Measurements from ENCODE around the gene TARBP1.
"Not testable (repeated sequence)": the region's sequence is repeated elsewhere in the genome, so short reads cannot be mapped to it uniquely, and the experiment has no call there.

Gene TARBP1

DNA sequence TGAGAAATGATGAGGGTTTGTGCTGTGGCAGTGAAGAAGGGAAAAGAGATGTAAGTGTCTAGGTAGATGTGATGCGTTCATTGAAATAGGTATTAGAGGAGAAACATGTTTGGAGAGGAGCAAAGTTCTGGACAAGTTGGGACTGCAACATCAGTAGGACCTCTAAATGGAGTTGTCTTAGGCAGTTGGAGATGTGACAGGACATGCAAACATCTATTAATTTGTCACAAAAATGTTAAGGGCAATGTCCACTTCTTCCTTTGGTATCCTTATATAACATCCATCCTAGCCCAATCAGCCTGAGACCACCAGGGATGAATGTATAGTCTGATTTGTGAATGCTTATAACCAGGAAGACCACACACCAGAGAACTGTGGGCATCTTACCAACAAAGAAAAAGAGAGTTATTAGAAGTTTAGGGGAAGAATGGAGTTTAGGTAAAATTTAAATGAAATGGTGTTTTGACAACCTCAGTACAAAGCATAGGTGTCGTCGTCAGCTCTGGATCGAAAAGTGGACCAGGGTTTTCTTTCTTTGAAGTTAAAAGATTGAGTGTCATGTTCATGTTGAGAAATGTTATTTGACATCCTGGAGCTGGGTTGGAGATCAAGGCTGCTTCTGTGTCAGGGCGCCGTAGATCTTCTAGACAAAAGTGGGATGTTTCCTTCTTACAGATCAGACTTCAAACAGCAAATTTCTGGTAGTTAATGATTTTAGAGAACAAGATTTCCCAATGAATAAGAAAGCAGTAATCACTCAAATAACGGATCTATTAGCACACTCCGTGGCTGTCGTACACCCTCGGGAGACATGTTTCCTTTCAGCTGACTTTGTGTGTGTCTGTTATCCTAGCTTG lies 97.1 kb downstream of the TARBP1 start:
- DNase-seq = no peak

DNA sequence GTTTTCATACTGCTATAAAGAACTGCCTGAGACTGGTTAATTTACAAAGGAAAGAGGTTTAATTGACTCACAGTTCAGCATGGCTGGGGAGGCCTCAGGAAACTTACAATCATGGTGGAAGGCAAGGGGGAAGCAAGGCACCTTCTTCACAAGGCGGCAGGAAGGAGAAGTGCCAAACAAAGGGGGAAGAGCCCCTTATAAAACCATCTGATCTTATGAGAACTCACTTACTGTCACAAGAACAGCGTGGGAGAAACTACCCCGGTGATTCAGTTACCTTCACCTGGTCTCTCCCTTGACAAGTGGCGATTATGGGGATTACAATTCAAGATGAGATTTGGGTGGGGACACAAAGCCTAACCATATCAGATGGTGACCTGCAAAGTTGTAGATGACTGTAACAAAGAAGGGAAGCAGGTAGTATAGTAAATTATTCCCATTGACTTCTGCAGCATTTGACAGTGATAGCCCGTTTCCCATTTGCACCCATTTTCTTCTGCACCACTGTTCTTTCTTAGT lies 99.3 kb downstream of the TARBP1 start:
- DNase-seq = not testable (repeated sequence)

DNA sequence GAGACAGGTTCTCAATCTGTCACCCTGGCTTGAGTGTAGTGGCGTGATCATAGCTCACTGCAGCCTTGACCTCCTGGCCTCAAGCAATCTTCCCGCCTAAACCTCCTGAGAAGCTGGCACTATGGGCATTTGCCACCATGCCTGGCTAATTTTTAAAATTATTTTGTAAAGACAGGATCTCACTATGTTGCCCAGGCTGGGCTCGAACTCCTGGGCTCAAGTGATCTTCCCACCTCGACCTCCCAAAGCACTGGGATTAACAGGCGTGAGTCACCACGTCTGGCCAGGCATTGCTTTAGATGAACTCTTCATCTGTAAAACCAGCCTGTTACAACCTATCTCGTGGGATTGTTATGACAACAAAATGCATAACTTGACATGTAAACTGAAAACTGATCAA lies 103.3 kb downstream of the TARBP1 start:
- DNase-seq = no peak

DNA sequence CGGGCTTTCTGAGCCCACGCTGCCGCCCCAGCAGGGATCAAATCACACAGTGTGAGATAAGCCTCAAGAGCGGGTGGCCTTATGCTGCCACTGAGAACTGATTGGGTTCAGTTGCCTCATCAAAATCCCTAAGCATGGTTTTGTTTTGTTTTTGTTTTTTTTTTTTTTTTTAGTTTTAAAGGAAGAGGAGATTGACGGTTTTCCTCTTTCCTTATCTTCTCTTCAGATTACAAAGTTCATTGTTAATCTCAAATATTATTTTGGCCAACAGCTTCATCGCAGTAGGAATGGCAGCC lies 105.1 kb downstream of the TARBP1 start:
- no peak for DNase-seq

DNA sequence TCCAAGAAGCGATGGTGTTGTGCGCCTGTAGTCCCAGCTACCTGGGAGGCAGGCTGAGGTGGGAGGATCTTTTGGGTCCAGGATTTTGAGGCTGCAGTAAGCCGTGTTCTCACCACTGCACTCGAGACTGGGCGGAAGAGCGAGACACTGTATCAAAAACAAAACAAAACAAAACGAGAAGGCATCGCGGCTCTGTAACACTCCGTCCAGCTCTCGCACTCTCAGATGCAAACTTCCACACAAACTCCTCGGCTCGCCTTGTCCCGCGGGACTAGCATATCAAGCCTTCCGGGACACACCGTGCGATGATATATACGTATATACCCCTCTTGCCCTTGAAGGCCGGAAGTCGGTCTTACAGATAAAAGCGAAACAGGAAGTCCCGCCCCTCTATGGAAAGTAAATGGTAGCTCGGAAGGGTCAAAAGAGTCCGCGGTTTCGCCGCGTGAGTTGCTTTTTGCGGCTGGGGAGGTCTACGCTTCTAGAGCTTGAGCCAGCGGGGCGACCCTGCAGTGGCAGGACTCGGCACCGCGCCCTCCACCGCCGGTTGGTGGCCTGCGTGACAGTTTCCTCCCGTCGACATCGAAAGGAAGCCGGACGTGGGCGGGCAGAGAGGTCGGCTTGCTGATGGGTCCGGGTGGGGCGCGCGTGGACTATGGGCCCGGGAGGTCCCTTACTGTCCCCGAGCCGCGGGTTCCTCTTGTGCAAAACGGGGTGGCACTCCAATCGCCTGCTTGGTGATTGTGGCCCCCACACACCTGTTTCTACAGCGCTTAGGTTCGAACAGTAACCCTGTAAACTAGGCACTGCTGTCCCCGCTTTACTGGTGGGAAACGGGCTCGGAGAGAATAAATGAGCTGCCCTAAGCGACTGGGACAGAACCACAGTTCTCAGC lies 105.7 kb downstream of the TARBP1 start, which contains the start of gene COA6:
TSS of gene COA6 (plus strand) at position 393 of the 895 bp plus-strand sequence. CDS start at position 404, 11 bp downstream.
- DNase-seq = peak; percentile 94

GRCh38 chr1:234372011-234372757 lies 106.8 kb downstream of the TARBP1 start:
- DNase-seq = no peak

GRCh38 chr1:234371414-234371813 lies 107.6 kb downstream of the TARBP1 start:
- DNase-seq = no peak

- no peak for DNase-seq
Measured at GRCh38 chr1:234369784-234370183, 109.2 kb downstream of the TARBP1 start.

DNA sequence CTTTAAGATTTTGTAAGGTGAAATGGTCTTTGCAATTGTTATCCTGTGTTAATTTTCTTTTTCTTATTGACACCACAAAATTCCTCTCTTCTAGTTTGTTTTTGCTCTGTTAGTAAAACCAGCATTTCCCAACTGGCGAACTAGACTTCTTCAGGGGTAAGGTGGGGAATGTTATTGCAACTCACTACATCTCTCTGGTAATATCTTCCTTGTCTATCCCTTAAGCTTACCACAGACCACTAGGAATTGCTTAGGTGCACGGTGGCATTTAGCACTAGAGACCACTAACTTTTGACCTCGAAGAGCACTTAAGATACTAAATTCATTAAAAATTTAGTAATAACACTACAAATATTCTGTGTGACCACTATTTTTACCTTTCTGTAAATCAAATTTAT lies 109.9 kb downstream of the TARBP1 start:
- DNase-seq = no peak

DNA sequence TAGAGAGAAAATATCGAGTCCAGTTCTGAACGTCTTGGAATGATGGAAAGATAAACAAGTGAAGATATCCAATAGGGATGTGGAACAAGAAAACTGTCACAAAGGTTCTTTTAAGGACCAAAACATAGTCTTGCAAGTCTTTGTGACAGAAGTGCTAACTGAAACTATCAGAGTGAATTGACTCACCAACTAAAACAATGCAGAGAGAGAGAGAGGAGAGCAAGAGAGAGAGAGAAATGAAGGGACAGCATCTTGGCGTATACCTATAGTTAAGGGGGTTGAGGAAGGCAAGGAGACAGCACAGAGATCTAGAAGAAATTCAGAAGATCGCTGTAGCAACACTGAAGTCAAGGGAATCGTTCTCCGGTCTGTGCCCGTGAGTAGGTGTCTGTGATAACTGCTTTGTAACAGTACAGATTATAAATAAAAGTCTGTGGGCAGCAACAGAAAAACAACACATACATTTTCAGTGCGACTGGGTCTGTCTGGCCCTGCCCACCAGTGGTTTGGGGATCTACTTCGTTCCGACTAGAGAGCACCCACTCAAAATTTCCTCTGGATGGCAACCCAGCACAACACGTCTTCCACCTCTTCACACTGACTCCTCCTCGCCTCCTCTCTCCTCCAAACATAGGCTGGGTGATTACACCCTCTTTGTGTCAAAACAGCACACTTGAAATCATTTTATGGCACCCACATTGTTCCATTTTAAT lies 110.5 kb downstream of the TARBP1 start:
- no peak for DNase-seq

- no peak for DNase-seq
Measured at GRCh38 chr1:234362558-234362957, 116.4 kb downstream of the TARBP1 start.

DNA sequence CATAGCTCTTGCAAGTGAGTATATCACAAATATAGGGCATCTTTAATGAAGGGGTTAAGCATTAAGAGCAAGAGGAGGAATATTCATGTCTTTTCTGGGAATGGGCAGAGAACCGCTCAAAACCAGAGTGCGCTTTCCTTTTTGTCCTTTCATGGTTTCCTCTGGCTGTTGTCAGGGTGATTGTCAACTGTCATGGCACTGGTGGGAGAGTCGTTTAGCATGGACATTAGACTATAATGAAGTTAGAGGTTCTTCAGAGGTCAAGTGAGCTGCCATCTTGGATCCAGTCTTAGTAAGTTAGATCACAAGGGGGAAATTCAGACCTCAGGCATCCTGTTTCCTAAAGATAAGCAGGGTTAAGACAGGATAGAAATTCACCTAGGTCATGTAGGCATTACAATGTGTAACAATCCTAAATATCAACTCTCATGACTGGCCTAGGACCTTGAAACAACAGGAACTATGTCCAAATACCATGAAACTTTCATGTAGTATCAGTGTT lies 117.8 kb downstream of the TARBP1 start:
- DNase-seq = no peak

- DNase-seq = no peak
Measured at GRCh38 chr1:234357831-234358230, 121.1 kb downstream of the TARBP1 start.

DNA sequence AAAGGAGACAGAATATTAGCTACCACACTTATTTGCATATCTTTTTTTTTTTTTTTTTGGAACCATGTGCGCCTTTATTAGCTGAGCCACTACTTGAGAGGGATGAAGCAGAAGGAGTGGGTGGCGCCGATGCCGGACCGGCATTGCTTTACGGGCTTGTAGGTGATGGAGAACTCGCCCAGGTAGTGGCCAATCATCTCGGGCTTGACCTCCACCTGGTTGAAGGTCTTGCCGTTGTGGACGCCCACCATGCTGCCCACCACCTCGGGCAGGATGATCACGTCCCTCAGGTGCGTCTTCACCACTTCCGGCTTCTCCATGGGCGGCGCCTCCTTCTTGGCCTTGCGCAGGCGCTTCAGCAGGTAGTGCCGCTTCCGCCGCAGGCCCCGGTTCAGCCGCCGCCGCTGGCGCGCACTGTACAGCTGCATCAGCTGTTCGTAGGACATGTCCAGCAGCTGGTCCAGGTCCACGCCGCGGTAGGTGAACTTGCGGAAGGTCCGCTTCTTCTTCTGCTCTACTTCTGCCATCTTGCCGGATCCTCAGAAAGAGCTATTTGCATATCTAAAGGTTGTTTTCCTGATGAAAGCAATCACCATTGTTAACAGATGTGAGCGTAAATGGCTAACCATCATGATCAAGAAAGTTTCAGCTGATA lies 122.2 kb downstream of the TARBP1 start:
- DNase-seq = peak; percentile 73

DNA sequence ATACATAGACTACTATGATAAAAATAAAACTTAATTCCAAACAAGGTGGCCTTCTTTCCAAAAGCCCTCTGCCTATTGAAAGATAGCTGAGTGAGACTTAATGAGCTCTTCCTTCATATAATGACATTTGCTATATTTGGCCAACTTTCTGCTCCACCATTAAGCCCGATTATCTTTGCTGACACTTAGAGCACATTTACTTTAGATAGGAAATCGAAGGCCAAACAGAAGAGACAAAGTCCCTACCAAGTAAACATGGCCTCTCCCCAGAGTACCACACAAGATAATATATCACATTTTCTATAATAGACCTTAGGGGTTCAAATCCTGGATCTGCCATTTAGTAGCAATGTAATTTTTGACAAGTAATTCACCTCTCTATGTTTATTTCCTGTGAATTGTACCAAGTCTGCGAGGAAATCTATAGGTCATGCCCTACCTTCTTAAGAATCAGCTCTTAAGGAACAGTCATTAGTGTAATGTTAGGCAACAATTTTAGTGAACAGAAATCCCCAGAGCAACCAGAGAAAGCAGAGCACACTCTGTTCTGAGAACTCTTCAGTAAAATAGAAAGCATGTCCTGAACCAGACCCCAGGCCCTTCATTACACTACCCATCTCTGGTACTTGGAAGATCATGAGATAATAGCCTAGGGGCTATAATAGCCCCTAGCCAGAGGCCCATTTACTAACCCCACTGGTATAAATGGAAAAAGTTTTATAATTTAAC lies 123.0 kb downstream of the TARBP1 start:
- no peak for DNase-seq

- DNase-seq = no peak
Measured at GRCh38 chr1:234348964-234349363, 130.0 kb downstream of the TARBP1 start.

- no peak for DNase-seq
Measured at GRCh38 chr1:234345237-234345636, 133.7 kb downstream of the TARBP1 start.

DNA sequence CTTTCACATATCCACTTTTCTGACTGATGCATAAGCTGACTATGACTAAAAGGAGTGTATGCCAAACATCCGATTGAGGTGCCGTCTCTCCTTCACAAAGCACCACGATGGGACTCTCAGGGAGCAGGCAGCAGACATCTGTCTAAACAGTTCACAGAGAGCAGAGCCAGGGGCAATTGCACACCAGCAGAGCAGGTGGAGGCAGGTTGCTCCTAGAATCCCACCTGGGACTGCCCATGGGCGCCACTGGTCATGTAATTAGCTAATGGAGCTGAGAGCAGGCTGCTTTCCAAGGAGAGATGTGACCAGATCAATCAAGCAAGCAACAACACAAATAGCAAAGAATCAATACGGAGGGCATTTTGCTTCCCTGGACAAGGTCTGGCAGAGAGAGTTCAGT lies 136.2 kb downstream of the TARBP1 start:
- DNase-seq = peak; percentile 44

Data from COR-L47 (cell line).